Spleen (tissue), 7 donors: ENCODE results near the gene ZNF576.

Experiments used
- CTCF ChIP-seq, 11 experiments: fragments of 200-600 bp in 7 of 11; fragments of 450-650 bp in 4 of 11; sonication (generic) in 4 of 11; IDR thresholded peaks in 8 of 11; conservative IDR thresholded peaks in 3 of 11; 1 replicate in 7 of 11; 2 replicates in 4 of 11; pipeline versions ENCODE4 v1.4.0 to v1.8.0; 2016 to 2021; ENCODE audit warnings: antibody characterized with exemption in 11 of 11, inconsistent platforms in 4 of 11, mild to moderate bottlenecking in 1 of 11
- POLR2A ChIP-seq, 3 donors: fragments of 450-650 bp; IDR thresholded peaks; one replicate each; pipeline ENCODE4 v1.5.1; 2017; ENCODE audit warnings: antibody characterized with exemption in 3 of 3, mild to moderate bottlenecking in 1 of 3
- POLR2AphosphoS5 ChIP-seq, 3 donors: sonication (generic); formaldehyde crosslinking; IDR thresholded peaks; one replicate each; pipeline ENCODE4 v1.5.1; 2017; ENCODE audit warnings: antibody characterized with exemption in 3 of 3
- donor health status: DM: no; HTN: no; CAD: no; lungs with moderate emphysema.
- donor health status: DM: no; HTN: no; CAD: no.
- donor health status: DM: no; HTN: no; CAD: no.

GRCh38 chr19:43631491-43631890, 35.1 kb downstream of the ZNF576 start:
- TF ChIP-seq CTCF (IDR thresholded peaks at IDR 0.05 in 8 of 11, conservative IDR thresholded peaks at IDR 0.05 in 3 of 11) (no peak), POLR2AphosphoS5 (IDR thresholded peaks at IDR 0.05) (no peak), POLR2A (IDR thresholded peaks at IDR 0.05) (no peak)
